Suprapubic skin (tissue), 4 donors: ENCODE data around the gene MIGA2.
"Not testable (repeated sequence)": the region's sequence is repeated elsewhere in the genome, so short reads cannot be mapped to it uniquely, and the experiment has no call there.

ENCODE experiments used
- CTCF ChIP-seq, 2 donors: fragments of 200-600 bp in 1 of 2; fragments of 450-650 bp in 1 of 2; sonication (generic) in 1 of 2; IDR thresholded peaks; one replicate each; pipeline ENCODE4 v1.5.1; 2016 to 2019; ENCODE audit warnings: antibody characterized with exemption in 2 of 2, mild to moderate bottlenecking in 1 of 2, moderate library complexity in 1 of 2
- POLR2A ChIP-seq, 2 donors: fragments of 450-650 bp; IDR thresholded peaks; one replicate each; pipeline ENCODE4 v1.6.1; 2017; ENCODE audit warnings: antibody characterized with exemption in 2 of 2, mild to moderate bottlenecking in 2 of 2, moderate library complexity in 2 of 2
- POLR2AphosphoS5 ChIP-seq, 3 donors: sonication (generic); formaldehyde crosslinking; IDR thresholded peaks; one replicate each; pipeline ENCODE4 v1.6.1; 2017; ENCODE audit warnings: antibody characterized with exemption in 3 of 3

- TF ChIP-seq CTCF, POLR2AphosphoS5, POLR2A (IDR thresholded peaks at IDR 0.05): not testable (repeated sequence)
These were observed 588 bp upstream of the MIGA2 start for GRCh38 chr9:129035838-129036237.
